AG09309 (cell line): ENCODE data around the gene LARP4.
A peak's percentile ranks its signal among the peaks of the same experiment; 100 is the strongest.
"Not testable (repeated sequence)": the region's sequence is repeated elsewhere in the genome, so short reads cannot be mapped to it uniquely, and the experiment has no call there.

Source experiments
- DNase-seq: peaks from one replicate; pipeline ENCODE4 v3.0.0-alpha.2; 2010; ENCODE audit warnings: low read depth
- H3K4me3 ChIP-seq: 2 replicates; pipeline ENCODE4 v1.5.1; 2011; ENCODE audit warnings: mild to moderate bottlenecking, low read depth, low read length, moderate library complexity; ENCODE audit not compliant: control insufficient read depth
- CTCF ChIP-seq: IDR thresholded peaks from 2 replicates; pipeline ENCODE4 v1.5.1; 2011; ENCODE audit warnings: mild to moderate bottlenecking, low read depth, low read length, inconsistent platforms; ENCODE audit not compliant: insufficient read depth, control insufficient read depth; ENCODE audit errors: missing control alignments

The LARP4 gene

GRCh38 chr12:50483488-50483887 lies 82.8 kb downstream of the LARP4 start:
- no peak overlapping the region for H3K4me3 ChIP-seq
- no peak for TF ChIP-seq CTCF
- DNase-seq = no peak

GRCh38 chr12:50488801-50489200 lies 88.1 kb downstream of the LARP4 start:
- TF ChIP-seq CTCF = no peak
- DNase-seq = no peak

GRCh38 chr12:50498119-50498518 lies 97.4 kb downstream of the LARP4 start:
- not testable (repeated sequence) for DNase-seq, H3K4me3 ChIP-seq

More at GRCh38 chr12:50488801-50489200, 88.1 kb downstream of the LARP4 start:
- H3K4me3 ChIP-seq = no peak overlapping the region

- H3K4me3 ChIP-seq = peak within 1 kb of the TSS; percentile 91
- peak; percentile 34 for DNase-seq
- peak; percentile 90 for TF ChIP-seq CTCF
These were observed 104.4 kb downstream of the LARP4 start, which contains the start of gene DIP2B for GRCh38 chr12:50504798-50505674. Gene DIP2B (plus strand): TSS chr12:50504985. CDS start chr12:50505141, 156 bp downstream.

- no peak for TF ChIP-seq CTCF
- DNase-seq = no peak
- H3K4me3 ChIP-seq = peak overlapping the region; percentile 91
These were observed 105.2 kb downstream of the LARP4 start for GRCh38 chr12:50505675-50506530.

- no peak overlapping the region for H3K4me3 ChIP-seq
- TF ChIP-seq CTCF = no peak
- DNase-seq = no peak
These were observed 106.2 kb downstream of the LARP4 start for GRCh38 chr12:50506753-50507473.

- H3K4me3 ChIP-seq = no peak overlapping the region
- TF ChIP-seq CTCF = no peak
- no peak for DNase-seq
These were observed 106.8 kb downstream of the LARP4 start for GRCh38 chr12:50507474-50507838.
